GM19395 (cell line): ENCODE measurements around the gene ITPR1.

Source experiments
- ATAC-seq: cut with Tn5 transposase; IDR thresholded peaks from one replicate; pipeline ENCODE4 v1.9.1; 2021; ENCODE audit warnings: mild to moderate bottlenecking, moderate library complexity; ENCODE audit not compliant: unreplicated experiment

ITPR1 gene

DNA sequence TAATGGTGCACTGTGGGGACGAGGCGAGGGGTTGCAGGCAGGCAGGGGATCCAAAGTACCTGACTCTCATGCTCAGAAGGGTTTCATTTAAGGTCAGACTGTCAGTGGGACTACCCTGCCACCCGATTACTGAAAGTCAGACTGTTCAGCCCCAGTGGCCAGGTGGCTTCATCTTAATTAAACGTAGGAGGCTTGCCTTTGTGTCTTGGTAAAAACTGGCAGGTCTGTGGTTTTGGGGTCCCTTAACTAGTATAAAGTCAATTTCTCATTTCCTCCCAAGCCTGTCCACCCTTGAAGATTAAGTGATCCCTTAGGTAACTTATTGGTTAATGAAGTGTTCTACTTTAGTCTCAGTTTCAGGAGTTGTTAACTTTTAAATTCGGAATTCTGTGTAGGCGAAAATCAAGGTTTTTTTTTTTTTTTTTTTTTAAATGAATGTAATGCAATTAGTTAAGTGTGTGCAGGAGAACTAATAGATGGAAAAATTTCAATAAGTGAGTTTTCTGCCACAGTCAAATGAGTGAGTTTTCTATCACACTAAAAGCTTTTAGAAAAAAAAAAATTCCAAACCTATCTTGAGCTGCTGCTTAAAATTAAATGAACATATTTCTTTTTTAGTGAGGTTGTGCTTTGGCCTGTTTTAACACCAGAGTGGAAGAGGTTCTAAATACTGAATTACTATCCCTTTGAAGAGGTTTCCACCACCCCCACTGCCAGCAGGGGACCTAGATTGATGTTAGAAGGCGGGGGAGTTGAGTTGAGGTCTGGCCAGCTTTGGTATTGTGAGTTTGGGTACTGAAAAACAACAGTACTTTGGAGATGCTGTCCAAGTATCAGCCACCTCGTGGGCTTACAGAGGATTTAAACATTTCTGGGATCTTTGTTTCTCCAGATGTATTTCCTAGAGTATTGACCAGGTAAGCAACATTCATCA lies 15.2 kb downstream of the ITPR1 start:
- peak; percentile 73 for ATAC-seq

DNA sequence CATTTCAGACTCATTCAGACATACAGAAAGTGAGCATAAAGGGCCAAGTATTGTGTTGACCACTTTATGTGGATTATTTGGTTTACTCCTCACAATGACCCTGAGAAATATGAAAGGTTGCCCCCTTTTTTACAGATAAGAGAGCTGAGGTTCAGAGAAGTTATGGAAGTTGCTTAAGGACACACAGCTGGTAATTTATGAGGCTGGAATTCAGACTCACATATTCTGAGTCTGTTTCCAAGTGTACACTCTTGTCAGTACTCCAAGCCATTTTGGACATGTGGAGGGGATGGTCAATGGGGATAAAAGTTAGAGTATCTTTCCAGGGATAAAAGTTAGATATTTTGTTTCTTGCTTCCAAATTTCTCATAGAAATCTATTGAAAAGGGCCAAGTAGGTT lies 15.9 kb downstream of the ITPR1 start:
- no peak for ATAC-seq

DNA sequence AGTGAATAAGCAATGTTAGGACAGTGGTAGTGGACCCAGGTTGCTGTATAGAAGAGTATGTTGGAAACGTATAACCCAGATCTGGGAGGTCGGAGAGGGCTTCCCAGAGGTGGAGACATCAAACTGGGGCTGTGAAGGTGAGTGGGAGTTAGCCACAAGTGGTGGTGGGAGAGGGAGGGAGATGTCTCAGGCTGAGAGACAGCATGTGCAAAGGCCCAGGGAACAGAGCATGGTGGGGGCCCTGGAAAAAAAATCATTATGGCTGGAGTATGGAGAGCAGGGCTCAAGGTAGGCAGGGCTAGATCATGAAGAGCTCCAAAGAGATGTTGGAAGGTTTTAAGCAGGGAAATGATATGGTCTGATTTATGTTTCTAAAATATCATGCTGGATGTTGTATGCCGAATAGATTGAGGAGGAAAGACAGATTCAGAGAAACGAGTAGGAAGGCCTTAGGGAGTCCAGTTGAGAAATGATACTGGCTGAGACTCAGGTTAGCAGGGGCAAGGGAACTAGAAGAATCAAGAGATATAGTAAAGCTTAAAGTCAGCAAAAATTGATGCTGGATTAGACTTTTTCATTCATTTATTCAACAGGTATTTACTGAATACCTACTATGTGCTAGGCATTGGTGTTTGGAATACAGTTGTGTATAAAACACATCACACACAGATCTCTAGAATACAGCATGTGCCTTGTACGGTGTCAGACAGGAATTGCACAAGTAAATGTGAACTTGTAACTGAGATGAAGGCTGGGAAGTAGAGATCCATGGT lies 17.0 kb downstream of the ITPR1 start:
- no peak for ATAC-seq

DNA sequence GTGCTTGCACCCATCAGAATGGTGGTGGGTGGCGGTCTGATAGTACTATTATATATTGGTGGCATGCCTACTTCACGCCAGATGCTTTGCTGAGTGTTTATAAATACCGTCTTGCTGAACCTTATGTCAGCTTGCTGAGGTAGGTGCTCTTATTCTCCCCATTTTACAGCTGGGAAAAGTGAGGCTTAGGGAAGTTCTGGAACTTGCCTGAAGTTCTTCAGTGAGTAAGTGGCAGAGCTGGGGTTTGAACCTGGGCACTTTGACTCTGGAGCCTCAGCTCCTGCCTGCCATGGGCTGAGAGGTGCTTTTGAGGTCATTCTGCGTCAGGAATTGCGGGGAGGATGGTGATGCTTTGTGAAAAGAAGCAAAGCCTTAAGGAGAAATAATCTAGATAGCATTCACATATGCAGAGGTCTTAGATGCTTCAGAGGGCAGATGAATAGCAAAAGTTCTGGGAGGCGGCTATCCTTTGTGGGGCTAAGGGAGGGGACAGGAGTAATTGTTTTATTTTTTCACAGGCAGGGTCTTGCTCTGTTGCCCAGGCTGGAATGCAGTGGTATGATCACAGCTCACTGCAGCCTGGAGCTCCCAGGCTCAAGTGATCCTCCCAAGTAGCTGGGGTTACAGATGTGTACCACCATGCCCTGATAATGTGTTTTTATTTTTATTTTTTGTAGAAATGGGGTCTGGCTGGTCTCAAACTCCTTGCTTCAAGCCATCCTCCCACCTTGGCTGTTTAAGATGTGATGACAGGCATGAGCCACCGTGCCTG lies 18.5 kb downstream of the ITPR1 start:
- no peak for ATAC-seq

DNA sequence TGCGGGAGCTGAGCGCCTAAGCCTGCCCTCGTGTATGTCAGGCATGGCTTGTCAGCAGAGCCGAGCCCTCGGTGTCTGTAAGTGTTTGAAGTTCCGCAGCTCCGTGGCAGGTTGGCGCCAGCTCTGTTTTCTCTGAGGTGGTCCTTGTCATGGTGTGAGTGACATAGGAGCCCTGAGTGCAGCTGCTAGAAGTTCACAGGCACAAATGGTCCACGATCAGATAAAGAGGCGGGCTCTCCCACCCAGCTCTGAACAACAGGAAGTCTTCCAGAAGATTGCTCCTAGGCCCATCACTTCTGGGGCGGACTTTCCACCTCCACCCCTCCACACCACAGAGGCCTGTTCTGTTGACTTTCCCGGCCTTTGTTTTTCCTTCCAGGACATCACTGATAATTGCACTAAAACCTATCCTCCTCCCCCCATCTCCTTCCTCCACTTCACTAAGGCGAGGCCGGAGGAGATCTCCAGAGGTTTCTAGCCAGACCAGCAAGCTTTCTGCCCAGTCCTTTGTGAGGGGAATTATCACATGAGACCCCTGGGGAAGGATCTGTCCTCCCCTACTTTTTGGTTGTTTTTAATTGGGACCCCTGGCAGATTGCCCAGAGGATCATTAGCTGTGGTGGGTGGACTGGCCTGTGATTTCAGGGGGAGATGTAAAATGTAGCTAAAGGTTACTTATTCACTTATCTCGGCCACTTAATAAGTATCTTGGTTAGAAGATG lies 19.9 kb downstream of the ITPR1 start:
- ATAC-seq = no peak

DNA sequence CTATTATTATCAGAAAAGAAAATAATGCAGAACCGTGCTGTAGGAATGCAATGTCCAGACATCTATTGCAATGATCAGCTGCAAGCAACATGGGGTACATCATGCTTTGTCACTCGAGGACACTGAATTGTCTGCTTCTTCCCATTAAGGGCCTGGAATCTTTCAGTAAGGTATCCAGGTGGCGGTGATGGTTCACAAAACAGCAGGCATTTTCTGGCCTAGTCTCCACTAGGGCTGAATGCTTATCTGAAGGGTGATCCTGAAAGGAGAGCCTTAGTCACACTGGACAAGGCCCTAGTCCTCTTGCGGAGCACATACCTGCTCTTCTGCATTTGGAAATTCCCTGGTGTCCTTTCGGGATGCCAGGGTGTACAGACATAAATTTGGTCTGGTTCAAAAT lies 21.2 kb downstream of the ITPR1 start:
- no peak for ATAC-seq

DNA sequence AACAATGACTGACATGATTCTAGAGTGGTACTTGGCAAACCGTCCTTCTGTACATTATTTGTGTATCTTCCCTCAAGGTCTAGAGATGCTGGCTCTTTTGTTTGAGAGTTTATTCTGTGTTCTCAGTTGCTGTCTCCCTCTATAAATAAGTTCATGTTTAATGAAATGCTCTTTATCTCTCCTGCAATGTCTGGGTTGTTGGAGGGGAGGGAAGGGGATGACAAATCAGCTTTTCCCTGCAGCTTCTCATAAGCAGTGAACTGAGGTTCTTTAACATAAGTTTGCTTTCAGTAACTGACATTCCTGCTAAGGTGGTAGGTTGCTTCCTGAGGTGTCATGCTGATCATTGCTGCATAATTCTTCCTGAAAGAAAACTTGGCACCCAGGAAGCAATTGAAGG lies 21.8 kb downstream of the ITPR1 start:
- ATAC-seq = no peak

DNA sequence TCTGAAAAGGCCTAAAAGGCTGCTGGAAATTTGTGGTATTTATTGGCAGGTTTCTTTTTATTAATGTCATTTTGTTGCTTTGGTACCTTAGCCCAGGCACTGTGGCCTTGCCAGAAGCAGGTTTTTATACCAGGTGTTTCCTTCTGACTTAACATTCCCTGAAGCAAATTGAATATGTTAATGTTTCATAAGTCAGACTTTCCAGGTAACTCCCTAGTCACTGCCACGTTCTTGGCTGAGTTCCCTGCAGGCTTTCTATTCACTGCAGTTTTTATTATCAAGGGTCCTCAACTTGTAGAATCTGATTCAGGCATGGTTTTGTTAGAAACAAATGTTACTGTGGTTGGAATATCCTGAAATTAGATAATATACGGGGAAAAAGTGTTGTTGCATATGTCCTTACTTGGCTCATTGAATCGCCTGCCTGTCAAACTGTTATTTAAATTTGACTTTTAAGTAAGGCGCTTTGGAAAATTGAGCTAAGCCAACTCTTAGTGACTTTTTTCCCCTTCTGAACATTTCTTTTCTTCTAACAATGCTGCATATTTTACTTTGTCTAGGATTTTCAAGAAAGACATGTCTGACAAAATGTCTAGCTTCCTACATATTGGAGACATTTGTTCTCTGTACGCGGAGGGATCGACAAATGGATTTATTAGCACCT lies 22.9 kb downstream of the ITPR1 start:
- no peak for ATAC-seq

DNA sequence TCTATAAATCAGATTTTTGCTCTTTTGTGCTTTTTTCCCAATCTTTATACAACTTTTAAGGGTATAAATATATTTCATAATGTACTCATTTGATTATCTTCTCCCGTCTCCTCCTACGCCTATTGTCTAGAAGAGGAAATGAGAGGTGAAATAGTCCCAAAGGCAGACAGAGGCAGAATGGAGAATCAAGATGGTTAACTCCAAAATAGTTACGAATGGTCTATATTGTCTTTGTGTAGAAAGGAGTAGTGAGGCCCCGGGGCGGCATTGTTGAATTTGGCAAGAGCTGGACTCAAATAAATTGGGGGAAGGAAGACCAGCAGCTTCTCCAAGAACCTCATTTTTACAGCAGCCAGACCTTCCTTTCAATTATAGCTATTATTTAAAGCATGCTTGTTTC lies 23.9 kb downstream of the ITPR1 start:
- ATAC-seq = no peak

DNA sequence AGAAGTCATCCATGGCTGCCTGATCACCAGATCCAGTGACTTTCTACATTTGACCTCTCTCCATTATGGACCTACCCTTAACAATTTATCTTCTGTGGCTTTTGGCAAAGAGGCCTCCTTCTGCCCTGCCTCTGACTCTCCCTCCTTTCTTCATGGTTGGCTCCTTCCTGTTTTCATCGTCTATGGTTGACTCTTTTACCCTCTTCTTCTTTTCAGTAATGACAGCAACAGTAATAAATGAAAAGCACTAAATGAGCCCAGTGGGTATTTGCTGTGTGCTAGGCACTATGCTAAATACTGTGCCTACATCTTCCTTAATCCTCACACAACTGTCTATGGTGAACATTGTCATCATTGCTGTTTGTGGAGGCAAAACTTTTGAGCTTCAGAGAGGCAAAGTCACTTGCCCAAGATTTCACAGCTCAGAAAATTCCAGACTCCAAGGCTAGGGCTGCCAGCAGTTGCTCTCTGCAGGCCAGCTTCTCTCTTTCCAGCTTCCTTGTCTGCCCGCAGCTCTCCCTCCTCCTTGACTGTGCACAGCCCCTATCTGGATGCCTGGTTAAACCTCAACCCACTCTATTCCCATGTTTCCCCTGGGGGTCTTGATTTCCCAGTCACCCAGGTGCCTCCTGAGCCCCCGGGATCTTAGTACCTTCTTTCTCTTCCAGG lies 24.6 kb downstream of the ITPR1 start:
- ATAC-seq = peak; percentile 44

DNA sequence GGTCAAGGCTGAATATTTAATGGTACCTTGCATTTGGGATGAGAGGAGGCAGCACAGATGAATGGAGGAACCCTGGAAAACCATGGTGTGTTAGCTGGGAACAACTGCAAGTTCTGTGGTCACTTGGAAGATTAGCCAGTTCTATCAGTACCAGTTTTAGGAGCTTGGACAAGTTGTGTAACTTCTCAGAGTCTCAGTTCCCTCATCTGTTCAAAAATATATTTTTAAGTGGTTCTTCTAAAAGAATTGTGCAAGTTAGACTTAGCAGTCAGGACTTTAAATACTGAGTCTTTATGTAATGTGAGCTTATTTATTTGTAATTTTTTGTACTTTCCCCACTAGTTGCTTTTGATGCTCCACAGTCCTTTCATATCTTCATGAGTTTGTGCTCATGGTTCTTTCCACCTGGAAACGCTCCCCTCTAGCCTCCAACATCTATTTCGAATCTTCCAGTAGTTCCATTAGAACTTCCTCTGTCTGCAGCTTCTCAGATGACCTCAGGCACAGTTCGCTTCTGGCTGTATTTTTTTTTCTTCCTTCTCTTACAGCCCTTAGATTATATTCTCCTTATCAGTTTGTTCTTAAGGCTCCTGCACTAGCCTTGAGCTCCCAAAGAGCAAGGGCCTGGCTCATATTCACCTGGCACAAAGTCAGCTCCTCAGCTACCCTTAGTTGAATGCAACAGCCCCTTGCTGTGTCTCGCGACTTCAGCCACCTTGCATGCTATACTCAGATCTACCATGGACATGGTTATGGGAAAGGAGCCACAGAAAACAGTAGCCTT lies 27.1 kb downstream of the ITPR1 start:
- no peak for ATAC-seq

DNA sequence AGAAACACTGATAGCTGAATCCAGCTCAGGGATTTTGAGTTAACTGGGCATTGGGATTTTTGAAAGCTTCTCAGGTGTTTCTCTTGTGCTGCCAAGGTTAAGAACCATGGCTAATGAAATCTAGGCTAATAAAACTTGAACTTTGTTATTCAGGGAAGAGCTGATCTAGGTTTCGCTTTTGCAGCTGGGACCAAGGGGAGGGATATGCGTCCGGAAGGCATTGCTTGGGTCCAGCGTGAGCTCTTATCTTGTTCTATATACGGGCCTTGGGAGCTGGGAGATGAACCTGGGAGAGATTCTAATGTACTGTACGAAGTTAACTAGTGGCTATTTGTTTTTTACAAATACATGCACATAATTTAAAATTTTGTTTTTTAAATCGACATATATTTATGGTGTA lies 29.8 kb downstream of the ITPR1 start:
- no peak for ATAC-seq

DNA sequence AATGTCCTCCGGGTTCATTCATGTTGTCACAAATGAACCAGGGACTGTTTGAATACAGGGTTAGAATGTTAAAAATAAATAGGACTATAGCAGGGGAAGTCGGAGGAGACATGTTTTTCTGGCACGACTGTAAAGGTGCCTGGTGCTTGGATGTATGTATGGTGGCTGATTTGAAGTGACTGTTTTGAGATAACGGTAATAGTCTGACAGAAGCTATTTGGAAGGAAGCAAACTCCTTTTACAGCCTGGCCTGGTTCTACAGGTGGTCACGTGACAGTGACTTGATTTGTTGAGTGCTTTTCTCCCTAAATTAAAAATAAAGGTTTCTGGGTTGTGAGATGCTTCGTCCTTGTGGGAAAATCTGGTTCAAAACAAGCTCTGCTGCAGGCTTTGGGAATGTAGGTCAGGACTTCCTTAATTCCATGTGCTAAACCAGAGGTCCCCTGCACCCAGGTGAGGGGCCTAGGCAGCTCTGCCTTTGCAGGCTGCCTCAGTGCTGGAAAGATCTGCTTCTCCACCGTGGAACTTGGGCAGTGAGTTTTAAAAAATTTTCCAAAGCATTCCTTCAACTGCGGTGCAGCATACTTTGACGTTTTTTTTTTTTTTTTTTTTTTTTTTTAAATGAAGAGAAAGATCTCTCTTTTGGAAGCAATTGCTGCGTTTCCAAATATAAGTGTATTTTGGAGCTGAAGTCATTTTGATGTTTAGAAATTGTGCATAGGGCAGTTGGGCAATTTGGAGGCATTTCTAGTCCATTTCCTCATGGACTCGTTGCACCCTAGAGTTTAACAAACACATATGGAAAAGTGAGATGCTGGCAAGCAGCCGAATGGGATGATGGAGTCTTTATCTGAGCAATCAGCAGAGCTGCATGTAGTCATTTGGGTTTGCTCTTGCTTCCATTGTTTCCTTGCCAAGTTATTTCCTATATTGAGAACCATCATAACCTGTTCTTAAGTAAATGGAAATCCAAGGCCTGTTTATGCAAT lies 30.9 kb downstream of the ITPR1 start:
- ATAC-seq = no peak

DNA sequence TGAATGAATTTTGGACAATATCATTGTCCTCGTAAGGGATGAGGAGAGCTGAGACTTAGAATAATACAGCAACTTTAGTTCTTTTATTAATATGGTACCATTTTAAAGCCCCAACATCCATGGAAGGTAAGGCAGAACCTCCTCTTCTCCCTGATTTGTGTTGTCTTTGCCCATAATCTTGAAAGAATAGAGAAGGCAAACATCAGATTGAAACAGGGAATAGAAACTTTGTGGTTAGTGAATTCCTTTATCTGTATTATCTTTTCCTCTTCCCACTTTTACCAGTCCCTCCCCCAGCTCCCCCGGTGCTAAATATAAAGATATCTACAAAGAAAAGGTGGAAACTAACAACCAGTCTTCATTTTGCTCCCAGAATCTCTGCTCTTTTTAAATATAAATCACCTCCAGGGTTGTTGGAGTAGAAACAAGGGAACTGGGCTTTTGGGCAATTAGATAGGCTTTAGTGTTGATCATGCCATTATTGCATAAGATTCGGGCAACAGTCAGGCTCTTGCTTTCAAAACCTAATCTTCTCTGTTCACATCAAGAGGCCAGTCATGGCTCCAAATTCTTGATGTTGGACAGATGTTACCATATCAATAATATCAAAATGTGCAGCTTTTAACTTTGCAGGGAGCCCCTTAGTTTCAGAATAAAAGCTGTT lies 32.5 kb downstream of the ITPR1 start:
- no peak for ATAC-seq

DNA sequence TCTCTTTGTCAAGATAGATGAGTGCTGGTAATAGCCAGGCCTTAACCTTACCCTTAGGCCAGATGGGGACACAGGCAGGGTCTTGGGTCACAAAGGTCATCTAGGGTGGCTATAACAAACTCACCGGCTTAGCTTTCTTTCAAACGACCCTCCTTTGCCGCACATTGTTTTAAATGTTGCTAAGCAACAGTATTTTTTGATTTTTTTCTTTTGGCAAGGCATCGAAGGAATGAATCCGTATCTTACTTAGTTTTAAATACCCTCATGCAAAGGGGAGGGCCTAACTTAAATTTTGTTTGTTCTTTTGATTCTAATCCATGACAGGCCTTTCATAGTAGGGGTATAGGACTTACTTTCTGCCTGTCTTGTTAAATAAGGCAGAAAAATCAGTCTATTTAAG lies 35.2 kb downstream of the ITPR1 start:
- no peak for ATAC-seq

DNA sequence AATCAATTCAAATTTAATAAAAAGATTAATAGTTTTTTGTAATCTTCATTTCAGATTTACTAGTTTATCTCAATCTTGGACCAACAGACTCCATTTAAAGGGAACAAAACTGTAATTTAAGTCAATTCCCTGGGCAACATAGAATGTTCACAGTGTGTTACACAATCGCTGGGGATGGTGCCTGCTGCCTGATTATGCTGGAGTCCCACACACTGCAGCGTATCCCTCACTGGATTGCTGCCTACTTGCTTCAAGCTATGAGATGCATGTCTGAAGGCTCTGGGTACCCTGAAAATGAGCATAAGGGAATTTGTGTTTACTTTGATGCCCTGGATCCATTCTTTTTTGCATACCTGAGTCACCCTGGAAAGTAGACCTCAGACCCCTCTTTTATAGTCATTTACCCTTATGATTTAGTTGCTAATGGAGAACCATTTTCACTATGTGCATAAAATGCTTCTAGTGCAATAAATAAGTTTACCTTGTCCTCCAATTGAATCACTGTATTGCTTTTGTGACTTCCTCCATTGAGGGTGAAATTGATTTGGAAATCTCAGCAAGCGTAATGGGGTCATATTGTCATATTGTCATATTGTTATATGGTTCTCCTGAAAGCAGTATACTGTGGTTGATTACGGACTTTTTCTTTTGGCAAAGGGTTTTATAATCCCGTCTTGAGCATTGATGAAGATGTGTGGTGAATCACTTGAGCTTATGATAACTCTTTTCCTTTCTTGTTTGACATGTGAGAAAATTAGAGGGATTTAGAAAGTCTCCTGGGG lies 35.9 kb downstream of the ITPR1 start:
- no peak for ATAC-seq
